ENCODE results near the gene RAB18.
"Not testable (repeated sequence)": the region's sequence is repeated elsewhere in the genome, so short reads cannot be mapped to it uniquely, and the experiment has no call there.

Gene RAB18

GRCh38 chr10:27504808-27505460 is 830 bp downstream of the RAB18 start:
- in situ Hi-C loops (cut with MboI; ENCODE audit: low sequenced_read_pairs), result no loop called here

- in situ Hi-C loops (cut with MboI; ENCODE audit: low sequenced_read_pairs), result not testable (repeated sequence)
These were observed 1.4 kb downstream of the RAB18 start for GRCh38 chr10:27505537-27505936.

GRCh38 chr10:27506280-27506679 is 2.2 kb downstream of the RAB18 start:
- in situ Hi-C loops (cut with MboI; ENCODE audit: low sequenced_read_pairs), result no loop called here

GRCh38 chr10:27512548-27512947 is 8.4 kb downstream of the RAB18 start:
- in situ Hi-C loops (cut with MboI; ENCODE audit: low sequenced_read_pairs), result no loop called here

- in situ Hi-C loops (cut with MboI; ENCODE audit: low sequenced_read_pairs), result no loop called here
These were observed 9.5 kb downstream of the RAB18 start for GRCh38 chr10:27513451-27514191.

GRCh38 chr10:27514243-27514642 is 10.1 kb downstream of the RAB18 start:
- in situ Hi-C loops (cut with MboI; ENCODE audit: low sequenced_read_pairs), result no loop called here

- in situ Hi-C loops (cut with MboI; ENCODE audit: low sequenced_read_pairs), result no loop called here
These were observed 14.2 kb downstream of the RAB18 start for GRCh38 chr10:27518261-27518660.

- in situ Hi-C loops (cut with MboI; ENCODE audit: low sequenced_read_pairs), result no loop called here
These were observed 21.7 kb downstream of the RAB18 start for GRCh38 chr10:27525819-27526218.

- in situ Hi-C loops (cut with MboI; ENCODE audit: low sequenced_read_pairs), result no loop called here
These were observed 22.1 kb downstream of the RAB18 start for GRCh38 chr10:27526242-27526641.

- in situ Hi-C loops (cut with MboI; ENCODE audit: low sequenced_read_pairs), result no loop called here
These were observed 23.7 kb downstream of the RAB18 start for GRCh38 chr10:27527666-27528295.

GRCh38 chr10:27529010-27529783 is 25.1 kb downstream of the RAB18 start:
- in situ Hi-C loops (cut with MboI; ENCODE audit: low sequenced_read_pairs), result no loop called here

- in situ Hi-C loops (cut with MboI; ENCODE audit: low sequenced_read_pairs), result no loop called here
These were observed 26.4 kb downstream of the RAB18 start for GRCh38 chr10:27530477-27530876.

GRCh38 chr10:27531336-27531847 is 27.3 kb downstream of the RAB18 start:
- in situ Hi-C loops (cut with MboI; ENCODE audit: low sequenced_read_pairs), result no loop called here

GRCh38 chr10:27534161-27534700 is 30.1 kb downstream of the RAB18 start:
- in situ Hi-C loops (cut with MboI; ENCODE audit: low sequenced_read_pairs), result no loop called here

- in situ Hi-C loops (cut with MboI; ENCODE audit: low sequenced_read_pairs), result no loop called here
These were observed 31.2 kb downstream of the RAB18 start for GRCh38 chr10:27535317-27535716.

GRCh38 chr10:27536437-27536836 is 32.3 kb downstream of the RAB18 start:
- in situ Hi-C loops (cut with MboI; ENCODE audit: low sequenced_read_pairs), result no loop called here

GRCh38 chr10:27537166-27537565 is 33.1 kb downstream of the RAB18 start:
- in situ Hi-C loops (cut with MboI; ENCODE audit: low sequenced_read_pairs), result no loop called here

GRCh38 chr10:27537787-27538186 is 33.7 kb downstream of the RAB18 start:
- in situ Hi-C loops (cut with MboI; ENCODE audit: low sequenced_read_pairs), result no loop called here

- in situ Hi-C loops (cut with MboI; ENCODE audit: low sequenced_read_pairs), result no loop called here
These were observed 36.6 kb downstream of the RAB18 start for GRCh38 chr10:27540672-27541071.

GRCh38 chr10:27541796-27542729 is 38.0 kb downstream of the RAB18 start:
- in situ Hi-C loops (cut with MboI; ENCODE audit: low sequenced_read_pairs), result no loop called here
